ENCODE data around the gene COPG2. TPM values are rescaled to one million over a fixed set of nuclear protein-coding genes. Genes with fewer than 3 reads are reported as not detected.

COPG2 gene
- total and polyA plus RNA-seq, 2 donors (not counting 3 experiments of a cell fraction or from before 2014, with no cell fraction given) = 9.4 to 11.6 TPM

- Histone ChIP-seq H3K79me2 (ENCODE audit: control insufficient read depth, insufficient read depth, low read length) (no peaks in the 10 kb centered on the region), H3K27me3 (ENCODE audit: control insufficient read depth in 2 of 2, insufficient read depth in 2 of 2, low read length in 2 of 2) (no peaks in the 10 kb centered on the region), H3K9me3 (replicated peaks; ENCODE audit: control insufficient read depth, insufficient read depth, low read length) (no peaks in the 10 kb centered on the region), H4K20me1 (replicated peaks; ENCODE audit: control insufficient read depth, extremely low read depth, insufficient read depth, low read length) (no peaks in the 10 kb centered on the region), H3K27ac (ENCODE audit: insufficient read depth, low read depth, low read length) (no peak overlapping the region), H3K9me1 (replicated peaks; ENCODE audit: control insufficient read depth, extremely low read depth, insufficient read depth, low read length) (no peaks in the 10 kb centered on the region), H2AFZ (ENCODE audit: low read depth, low read length) (no peak overlapping the region), H3K4me1 (ENCODE audit: control insufficient read depth, extremely low read depth, insufficient read depth, low read length) (no peaks in the 10 kb centered on the region), H3K4me2 (ENCODE audit: insufficient read depth, low read length) (no peak overlapping the region), H3K36me3 (ENCODE audit: control insufficient read depth in 2 of 2, extremely low read depth in 1 of 2, insufficient read depth in 2 of 2, low read length in 2 of 2) (no peaks in the 10 kb centered on the region), H3K4me3 (replicated peaks in 1 of 3; ENCODE audit: insufficient read depth in 1 of 3, low read depth in 1 of 3, low read length in 3 of 3) (no peak overlapping the region), H3K9ac (replicated peaks; ENCODE audit: extremely low read depth, insufficient read depth, low read length) (no peak overlapping the region)
- intact Hi-C loops (cut with micrococcal nuclease) = no loop called here
- ChIA-PET CTCF (interaction anchor here (0.7 kb wide), 1 partner anchor 91 kb away, joined by 4 read pairs; no protein-coding TSS in a partner anchor), POLR2A (no interaction called here)
- BruUV-seq (replicated peaks) = no TSS peak
- TF ChIP-seq FOS (IDR thresholded peaks at IDR 0.05; ENCODE audit: borderline replicate concordance, insufficient read depth, low read length) = no peak
- no peak for TF ChIP-seq CTCF (IDR thresholded peaks at IDR 0.05; ENCODE audit: extremely low read depth in 1 of 2, insufficient read depth in 1 of 2, low read depth in 1 of 2, low read length in 2 of 2)
- no peak for TF ChIP-seq GATA2 (IDR thresholded peaks at IDR 0.05; ENCODE audit: insufficient read depth, insufficient read length, low read depth, low read length)
- no peak for TF ChIP-seq POLR2AphosphoS5 (IDR thresholded peaks at IDR 0.05; ENCODE audit: insufficient read depth, low read depth, low read length)
- TF ChIP-seq JUN (IDR thresholded peaks at IDR 0.05; ENCODE audit: borderline replicate concordance, insufficient read depth, insufficient read length, low read depth) = no peak
- TF ChIP-seq POLR2A (IDR thresholded peaks at IDR 0.05; ENCODE audit: low read depth, low read length) = no peak
- TF ChIP-seq MAX (IDR thresholded peaks at IDR 0.05; ENCODE audit: insufficient read depth, insufficient read length) = no peak
- TF ChIP-seq EZH2 (IDR thresholded peaks at IDR 0.05; ENCODE audit: borderline replicate concordance, low read depth, low read length, severe bottlenecking) = no peak
- TF ChIP-seq MYC (IDR thresholded peaks at IDR 0.05; ENCODE audit: low read depth, low read length) = no peak
- no peak for FAIRE-seq
- dilution Hi-C loops (cut with MboI; ENCODE audit: extremely low pct_ligation_motif_present, low sequenced_read_pairs) = no loop called here
- no peak for DNase-seq (ENCODE audit: low read depth, low spot score)
Observed at GRCh38 chr7:130641497-130641896, 27.1 kb downstream of the COPG2 start.
